T-helper 1 cell treated with Interleukin-12 subunit alpha and Interleukin-12 subunit beta and Interleukin-4 antibody, amounts not matched to agents 30 μg/mL and 1 μg/mL, for 36 hours (primary cell): ENCODE measurements around the gene KRTAP10-3.
"Not testable (repeated sequence)": the region's sequence is repeated elsewhere in the genome, so short reads cannot be mapped to it uniquely, and the experiment has no call there.

ENCODE experiments used
- H3K27ac Mint-ChIP-seq: one replicate; pipeline ENCODE4 v1.8.0; 2021; ENCODE audit warnings: mild to moderate bottlenecking, mixed read lengths
- H3K27me3 Mint-ChIP-seq: one replicate; pipeline ENCODE4 v1.8.0; 2021; ENCODE audit warnings: low read depth, mixed read lengths
- H3K36me3 Mint-ChIP-seq: one replicate; pipeline ENCODE4 v1.8.0; 2021; ENCODE audit warnings: low read depth, mixed read lengths
- H3K4me1 Mint-ChIP-seq: one replicate; pipeline ENCODE4 v1.8.0; 2021; ENCODE audit warnings: low read depth, mixed read lengths
- H3K4me3 Mint-ChIP-seq: one replicate; pipeline ENCODE4 v1.8.0; 2021; ENCODE audit warnings: mild to moderate bottlenecking, moderate library complexity, mixed read lengths
- H3K9me3 Mint-ChIP-seq: one replicate; pipeline ENCODE4 v1.8.0; 2021; ENCODE audit warnings: mixed read lengths

Gene KRTAP10-3

GRCh38 chr21:44593598-44594405 is 35.2 kb upstream of the KRTAP10-3 start:
- Mint-ChIP-seq H3K27ac (no peak overlapping the region), H3K4me1 (no peaks in the 10 kb centered on the region), H3K27me3 (peaks cover 33% of the 10 kb centered on the region), H3K36me3 (peaks cover 2% of the 10 kb centered on the region), H3K9me3 (peaks cover 3% of the 10 kb centered on the region), H3K4me3 (no peak overlapping the region)

- H3K9me3 Mint-ChIP-seq = no peaks in the 10 kb centered on the region
- H3K36me3 Mint-ChIP-seq = no peaks in the 10 kb centered on the region
- no peak within 1 kb of the TSS for H3K27ac Mint-ChIP-seq
- peaks cover 32% of the 10 kb centered on the region for H3K27me3 Mint-ChIP-seq
- H3K4me1 Mint-ChIP-seq = no peaks in the 10 kb centered on the region
- H3K4me3 Mint-ChIP-seq = no peak within 1 kb of the TSS
These were observed 34.1 kb upstream of the KRTAP10-3 start, which contains the start of gene KRTAP10-6 for GRCh38 chr21:44592446-44593311. KRTAP10-6 (minus strand) TSS chr21:44592505; CDS start chr21:44592484, 21 bp downstream.

GRCh38 chr21:44591801-44592130 is 33.2 kb upstream of the KRTAP10-3 start:
- peaks cover 35% of the 10 kb centered on the region for H3K27me3 Mint-ChIP-seq
- not testable (repeated sequence) for H3K27ac Mint-ChIP-seq, H3K4me3 Mint-ChIP-seq, H3K36me3 Mint-ChIP-seq, H3K9me3 Mint-ChIP-seq, H3K4me1 Mint-ChIP-seq

- not testable (repeated sequence) for H3K27ac Mint-ChIP-seq, H3K4me1 Mint-ChIP-seq, H3K9me3 Mint-ChIP-seq, H3K4me3 Mint-ChIP-seq, H3K36me3 Mint-ChIP-seq
- peaks cover 39% of the 10 kb centered on the region for H3K27me3 Mint-ChIP-seq
These were observed 32.6 kb upstream of the KRTAP10-3 start for GRCh38 chr21:44590897-44591800.

- peaks cover 46% of the 10 kb centered on the region for H3K27me3 Mint-ChIP-seq
- no peak overlapping the region for H3K4me3 Mint-ChIP-seq
- H3K27ac Mint-ChIP-seq = no peak overlapping the region
- H3K36me3 Mint-ChIP-seq = no peaks in the 10 kb centered on the region
- H3K4me1 Mint-ChIP-seq = no peaks in the 10 kb centered on the region
- H3K9me3 Mint-ChIP-seq = no peaks in the 10 kb centered on the region
These were observed 31.7 kb upstream of the KRTAP10-3 start for GRCh38 chr21:44590311-44590721.

GRCh38 chr21:44589586-44590305 is 31.2 kb upstream of the KRTAP10-3 start:
- no peaks in the 10 kb centered on the region for H3K4me1 Mint-ChIP-seq
- H3K27me3 Mint-ChIP-seq = peaks cover 45% of the 10 kb centered on the region
- H3K36me3 Mint-ChIP-seq = no peaks in the 10 kb centered on the region
- H3K27ac Mint-ChIP-seq = no peak overlapping the region
- H3K4me3 Mint-ChIP-seq = no peak overlapping the region
- no peaks in the 10 kb centered on the region for H3K9me3 Mint-ChIP-seq

- Mint-ChIP-seq H3K27ac (no peak overlapping the region), H3K27me3 (peaks cover 49% of the 10 kb centered on the region)
These were observed 30.5 kb upstream of the KRTAP10-3 start for GRCh38 chr21:44589094-44589493.

GRCh38 chr21:44585892-44586291 is 27.3 kb upstream of the KRTAP10-3 start:
- H3K27me3 Mint-ChIP-seq = peaks cover 46% of the 10 kb centered on the region
- peaks cover 15% of the 10 kb centered on the region for H3K4me1 Mint-ChIP-seq
- peaks cover 19% of the 10 kb centered on the region for H3K9me3 Mint-ChIP-seq
- H3K27ac Mint-ChIP-seq = no peak overlapping the region
- peaks cover 3% of the 10 kb centered on the region for H3K36me3 Mint-ChIP-seq
- no peak overlapping the region for H3K4me3 Mint-ChIP-seq

More at GRCh38 chr21:44589094-44589493, 30.5 kb upstream of the KRTAP10-3 start:
- Mint-ChIP-seq H3K36me3 (no peaks in the 10 kb centered on the region), H3K4me3 (no peak overlapping the region), H3K4me1 (peaks cover 4% of the 10 kb centered on the region), H3K9me3 (no peaks in the 10 kb centered on the region)

- H3K27me3 Mint-ChIP-seq = peaks cover 41% of the 10 kb centered on the region
- H3K36me3 Mint-ChIP-seq = peaks cover 3% of the 10 kb centered on the region
- no peak overlapping the region for H3K27ac Mint-ChIP-seq
- peaks cover 15% of the 10 kb centered on the region for H3K4me1 Mint-ChIP-seq
- peaks cover 25% of the 10 kb centered on the region for H3K9me3 Mint-ChIP-seq
- H3K4me3 Mint-ChIP-seq = no peak overlapping the region
These were observed 25.2 kb upstream of the KRTAP10-3 start for GRCh38 chr21:44583800-44584147.

- Mint-ChIP-seq H3K4me1 (peaks cover 15% of the 10 kb centered on the region), H3K27ac (no peak overlapping the region)
These were observed 24.6 kb upstream of the KRTAP10-3 start for GRCh38 chr21:44583089-44583799.

GRCh38 chr21:44582055-44582454 is 23.5 kb upstream of the KRTAP10-3 start:
- Mint-ChIP-seq H3K4me1 (peaks cover 15% of the 10 kb centered on the region), H3K9me3 (peaks cover 37% of the 10 kb centered on the region), H3K36me3 (peaks cover 3% of the 10 kb centered on the region), H3K27me3 (peaks cover 26% of the 10 kb centered on the region), H3K27ac (no peak overlapping the region), H3K4me3 (no peak overlapping the region)

More at GRCh38 chr21:44583089-44583799, 24.6 kb upstream of the KRTAP10-3 start:
- H3K27me3 Mint-ChIP-seq = peaks cover 38% of the 10 kb centered on the region
- no peak overlapping the region for H3K4me3 Mint-ChIP-seq
- peaks cover 3% of the 10 kb centered on the region for H3K36me3 Mint-ChIP-seq
- peaks cover 27% of the 10 kb centered on the region for H3K9me3 Mint-ChIP-seq

- Mint-ChIP-seq H3K27me3 (peaks cover 17% of the 10 kb centered on the region), H3K36me3 (peaks cover 3% of the 10 kb centered on the region), H3K4me3 (no peak overlapping the region), H3K9me3 (peaks cover 44% of the 10 kb centered on the region), H3K4me1 (peaks cover 15% of the 10 kb centered on the region), H3K27ac (no peak overlapping the region)
These were observed 22.6 kb upstream of the KRTAP10-3 start for GRCh38 chr21:44581158-44581557.

GRCh38 chr21:44580231-44580821 is 21.7 kb upstream of the KRTAP10-3 start, which contains the start of gene KRTAP10-5:
KRTAP10-5 (minus strand) TSS chr21:44580604; CDS start chr21:44580578, 26 bp downstream.
- not testable (repeated sequence) for H3K27ac Mint-ChIP-seq, H3K36me3 Mint-ChIP-seq, H3K4me3 Mint-ChIP-seq
- peaks cover 51% of the 10 kb centered on the region for H3K9me3 Mint-ChIP-seq
- peaks cover 15% of the 10 kb centered on the region for H3K4me1 Mint-ChIP-seq
- H3K27me3 Mint-ChIP-seq = peaks cover 13% of the 10 kb centered on the region
